K562 (cell line): ENCODE measurements around the gene CBFA2T3. TPM values are rescaled to one million over a fixed set of nuclear protein-coding genes. Genes with fewer than 3 reads are reported as not detected.
A peak's percentile ranks its signal among the peaks of the same experiment; 100 is the strongest.

Source experiments
- CHD1 ChIP-seq: fragments of 200-600 bp; sonication (generic); IDR thresholded peaks from one replicate; pipeline ENCODE4 v1.6.1; 2012; ENCODE audit warnings: mild to moderate bottlenecking, moderate library complexity, low read length, inconsistent platforms
- DIDO1 ChIP-seq: fragments of 450-650 bp; IDR thresholded peaks from 2 replicates; pipeline ENCODE4 v1.6.1; 2016; ENCODE audit warnings: low read depth, missing biosample characterization, missing genetic modification characterization
- EP300 ChIP-seq: IDR thresholded peaks from 2 replicates; pipeline ENCODE4 v1.6.1; 2012; ENCODE audit warnings: low read length, improper control_type of control experiment
- FOXA3 ChIP-seq, 2 experiments: fragments of 450-650 bp in 1 of 2; sonication (generic) in 1 of 2; formaldehyde crosslinking; IDR thresholded peaks in 1 of 2; conservative IDR thresholded peaks in 1 of 2; 2 replicates each; pipeline versions ENCODE4 v1.4.0 to v1.8.0; 2020 to 2022; ENCODE audit warnings: mild to moderate bottlenecking in 2 of 2, missing genetic modification reagents in 1 of 2
- HIVEP1 ChIP-seq: fragments of 250-450 bp; sonication (Bioruptor Pico); IDR thresholded peaks from 2 replicates; pipeline ENCODE4 v1.4.0; 2020; ENCODE audit warnings: mild to moderate bottlenecking
- POLR2AphosphoS5 ChIP-seq: IDR thresholded peaks from 2 replicates; pipeline ENCODE4 v1.6.1; 2011; ENCODE audit warnings: mild to moderate bottlenecking, low read depth, low read length, moderate library complexity; ENCODE audit not compliant: control insufficient read depth, insufficient read depth
- PRPF4 ChIP-seq: fragments of 200-400 bp; formaldehyde crosslinking; IDR thresholded peaks from one replicate; pipeline ENCODE4 v1.6.1; 2017; ENCODE audit warnings: low read length, low read depth, mild to moderate bottlenecking; ENCODE audit not compliant: insufficient read depth, poor library complexity, severe bottlenecking
- SMARCA4 ChIP-seq: fragments of 450-650 bp; IDR thresholded peaks from 2 replicates; pipeline ENCODE4 v1.6.1; 2016
- SRSF9 ChIP-seq: fragments of 200-400 bp; formaldehyde crosslinking; IDR thresholded peaks from 2 replicates; pipeline ENCODE4 v1.6.1; 2017; ENCODE audit warnings: low read depth, low read length, borderline replicate concordance
- TEAD1 ChIP-seq, 2 experiments: fragments of 450-650 bp in 1 of 2; sonication (generic) in 1 of 2; formaldehyde crosslinking; IDR thresholded peaks; 2 replicates each; pipeline versions ENCODE4 v1.4.0 to v1.8.0; 2020 to 2022; ENCODE audit warnings: mild to moderate bottlenecking in 2 of 2, missing genetic modification reagents in 1 of 2
- ZFP1 ChIP-seq: fragments of 450-650 bp; formaldehyde crosslinking; IDR thresholded peaks from 2 replicates; pipeline ENCODE4 v1.4.0; 2020; ENCODE audit warnings: mild to moderate bottlenecking, mixed read lengths
- ZNF3 ChIP-seq: fragments of 250-450 bp; sonication (Bioruptor Pico); IDR thresholded peaks from 2 replicates; pipeline ENCODE4 v1.5.0; 2021; ENCODE audit warnings: mild to moderate bottlenecking, moderate library complexity
- ZNF354B ChIP-seq: fragments of 250-450 bp; sonication (Bioruptor Pico); IDR thresholded peaks from 2 replicates; pipeline ENCODE4 v1.4.0; 2020
- ZNF717 ChIP-seq: fragments of 250-450 bp; sonication (Bioruptor Pico); IDR thresholded peaks from 2 replicates; pipeline ENCODE4 v1.5.0; 2021
- ZZZ3 ChIP-seq: fragments of 450-650 bp; IDR thresholded peaks from 2 replicates; pipeline ENCODE4 v1.6.1; 2016; ENCODE audit warnings: antibody characterized with exemption, mild to moderate bottlenecking, moderate library complexity
- polyA plus RNA-seq, 8 experiments: library from polyadenylated mRNA; depleted of rRNA in 4 of 8; stranded (reverse) in 5 of 8; unstranded in 3 of 8; fragments of >200 nt; fragmentation: Nextera tagmentation in 2 of 8; fragmentation: Illumina TruSeq in 1 of 8; extraction: Ambion mirVana in 2 of 8; extraction: Trizol in 1 of 8; gene quantifications; 2 replicates each; pipeline versions ENCODE4 v1.2.1 to v1.2.3, GENCODE V29; 2011 to 2014; ENCODE audit warnings: inconsistent platforms in 1 of 8, missing spikeins in 1 of 8
- total RNA-seq, 7 experiments: library from RNA; depleted of rRNA in 6 of 7; stranded (reverse); fragments of >200 nt in 6 of 7; fragmentation: Illumina TruSeq in 2 of 7; extraction: Trizol in 2 of 7; gene quantifications; 2 replicates each; pipeline versions ENCODE4 v1.2.1 to v1.2.3, GENCODE V29; 2011 to 2021; ENCODE audit warnings: low replicate concordance in 1 of 7
- TF ChIP-seq, protein P1 (sequence below): sonication (generic); formaldehyde crosslinking; IDR thresholded peaks from 2 replicates; pipeline ENCODE4 v1.8.1; 2023; ENCODE audit warnings: mild to moderate bottlenecking, missing genetic modification reagents
- TF ChIP-seq, protein P2 (sequence below): IDR thresholded peaks from 2 replicates; pipeline ENCODE4 v1.6.1; 2011; ENCODE audit not compliant: insufficient read length; ENCODE audit errors: extremely low read depth
- TF ChIP-seq, protein P3 (sequence below): fragments of 250-450 bp; sonication (Bioruptor Pico); IDR thresholded peaks from 2 replicates; pipeline ENCODE4 v1.4.0; 2020; ENCODE audit warnings: mild to moderate bottlenecking, moderate library complexity
- TF ChIP-seq, protein P4 (sequence below): sonication (generic); formaldehyde crosslinking; IDR thresholded peaks from 2 replicates; pipeline ENCODE4 v1.5.0; 2020; ENCODE audit warnings: missing genetic modification reagents
- TF ChIP-seq, protein P5 (sequence below): sonication (generic); formaldehyde crosslinking; IDR thresholded peaks from 2 replicates; pipeline ENCODE4 v1.8.1; 2023; ENCODE audit warnings: mild to moderate bottlenecking, missing genetic modification reagents, moderate library complexity

CBFA2T3 gene
- total and polyA plus RNA-seq, 9 of the 15 experiments (the other 6 are each of a cell fraction or from before 2014, with no cell fraction given) = 2.3 to 145 (median 6.7) TPM

DNA sequence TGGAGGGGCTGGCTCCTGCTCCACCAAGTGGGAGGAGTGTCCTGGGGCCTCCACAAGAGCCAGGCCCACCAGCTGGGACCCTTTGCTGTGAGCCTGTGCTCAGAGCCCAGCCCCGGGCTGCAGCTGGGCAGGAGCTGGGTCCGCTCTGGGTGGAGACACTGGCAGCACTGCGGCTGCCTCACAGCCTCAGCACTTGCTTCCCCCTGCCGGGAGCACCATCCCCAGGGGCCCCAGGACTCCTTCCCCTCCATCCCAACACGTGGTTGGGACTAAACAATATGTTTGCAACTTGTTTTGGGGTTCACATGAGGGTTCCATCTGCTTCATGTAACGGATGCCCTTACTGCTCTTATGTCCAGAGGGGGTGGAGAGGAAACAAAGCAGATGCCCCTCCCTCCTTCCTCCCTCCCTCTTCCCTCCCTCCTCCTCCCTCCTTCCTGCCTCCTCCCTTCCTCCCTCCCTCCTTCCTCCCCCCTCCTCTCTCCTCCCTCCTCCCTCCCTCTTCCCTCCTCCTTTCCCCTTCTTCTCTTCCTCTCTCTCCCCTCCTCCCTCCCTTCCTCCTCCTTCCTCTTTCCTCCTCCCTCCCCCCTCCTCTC, 16.3 kb upstream of the CBFA2T3 start (continued):
- no peak for TF ChIP-seq DIDO1 (tag)
- TF ChIP-seq HIVEP1 (CRISPR knock-in tag) = no peak
- TF ChIP-seq, protein P1, sequence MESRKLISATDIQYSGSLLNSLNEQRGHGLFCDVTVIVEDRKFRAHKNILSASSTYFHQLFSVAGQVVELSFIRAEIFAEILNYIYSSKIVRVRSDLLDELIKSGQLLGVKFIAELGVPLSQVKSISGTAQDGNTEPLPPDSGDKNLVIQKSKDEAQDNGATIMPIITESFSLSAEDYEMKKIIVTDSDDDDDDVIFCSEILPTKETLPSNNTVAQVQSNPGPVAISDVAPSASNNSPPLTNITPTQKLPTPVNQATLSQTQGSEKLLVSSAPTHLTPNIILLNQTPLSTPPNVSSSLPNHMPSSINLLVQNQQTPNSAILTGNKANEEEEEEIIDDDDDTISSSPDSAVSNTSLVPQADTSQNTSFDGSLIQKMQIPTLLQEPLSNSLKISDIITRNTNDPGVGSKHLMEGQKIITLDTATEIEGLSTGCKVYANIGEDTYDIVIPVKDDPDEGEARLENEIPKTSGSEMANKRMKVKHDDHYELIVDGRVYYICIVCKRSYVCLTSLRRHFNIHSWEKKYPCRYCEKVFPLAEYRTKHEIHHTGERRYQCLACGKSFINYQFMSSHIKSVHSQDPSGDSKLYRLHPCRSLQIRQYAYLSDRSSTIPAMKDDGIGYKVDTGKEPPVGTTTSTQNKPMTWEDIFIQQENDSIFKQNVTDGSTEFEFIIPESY (CRISPR knock-in tag) = no peak
- TF ChIP-seq, protein P2, sequence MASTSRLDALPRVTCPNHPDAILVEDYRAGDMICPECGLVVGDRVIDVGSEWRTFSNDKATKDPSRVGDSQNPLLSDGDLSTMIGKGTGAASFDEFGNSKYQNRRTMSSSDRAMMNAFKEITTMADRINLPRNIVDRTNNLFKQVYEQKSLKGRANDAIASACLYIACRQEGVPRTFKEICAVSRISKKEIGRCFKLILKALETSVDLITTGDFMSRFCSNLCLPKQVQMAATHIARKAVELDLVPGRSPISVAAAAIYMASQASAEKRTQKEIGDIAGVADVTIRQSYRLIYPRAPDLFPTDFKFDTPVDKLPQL = no peak
- TF ChIP-seq EP300 = peak; percentile 49; the same call in 1 of the 2 replicates
- no peak for TF ChIP-seq ZFP1 (CRISPR knock-in tag)
- TF ChIP-seq, protein P3, sequence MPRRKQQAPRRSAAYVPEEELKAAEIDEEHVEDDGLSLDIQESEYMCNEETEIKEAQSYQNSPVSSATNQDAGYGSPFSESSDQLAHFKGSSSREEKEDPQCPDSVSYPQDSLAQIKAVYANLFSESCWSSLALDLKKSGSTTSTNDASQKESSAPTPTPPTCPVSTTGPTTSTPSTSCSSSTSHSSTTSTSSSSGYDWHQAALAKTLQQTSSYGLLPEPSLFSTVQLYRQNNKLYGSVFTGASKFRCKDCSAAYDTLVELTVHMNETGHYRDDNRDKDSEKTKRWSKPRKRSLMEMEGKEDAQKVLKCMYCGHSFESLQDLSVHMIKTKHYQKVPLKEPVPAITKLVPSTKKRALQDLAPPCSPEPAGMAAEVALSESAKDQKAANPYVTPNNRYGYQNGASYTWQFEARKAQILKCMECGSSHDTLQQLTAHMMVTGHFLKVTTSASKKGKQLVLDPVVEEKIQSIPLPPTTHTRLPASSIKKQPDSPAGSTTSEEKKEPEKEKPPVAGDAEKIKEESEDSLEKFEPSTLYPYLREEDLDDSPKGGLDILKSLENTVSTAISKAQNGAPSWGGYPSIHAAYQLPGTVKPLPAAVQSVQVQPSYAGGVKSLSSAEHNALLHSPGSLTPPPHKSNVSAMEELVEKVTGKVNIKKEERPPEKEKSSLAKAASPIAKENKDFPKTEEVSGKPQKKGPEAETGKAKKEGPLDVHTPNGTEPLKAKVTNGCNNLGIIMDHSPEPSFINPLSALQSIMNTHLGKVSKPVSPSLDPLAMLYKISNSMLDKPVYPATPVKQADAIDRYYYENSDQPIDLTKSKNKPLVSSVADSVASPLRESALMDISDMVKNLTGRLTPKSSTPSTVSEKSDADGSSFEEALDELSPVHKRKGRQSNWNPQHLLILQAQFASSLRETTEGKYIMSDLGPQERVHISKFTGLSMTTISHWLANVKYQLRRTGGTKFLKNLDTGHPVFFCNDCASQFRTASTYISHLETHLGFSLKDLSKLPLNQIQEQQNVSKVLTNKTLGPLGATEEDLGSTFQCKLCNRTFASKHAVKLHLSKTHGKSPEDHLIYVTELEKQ (CRISPR knock-in tag) = no peak
- TF ChIP-seq ZNF3 (CRISPR knock-in tag) = no peak
- no peak for TF ChIP-seq ZNF717 (CRISPR knock-in tag)
- TF ChIP-seq, protein P4, sequence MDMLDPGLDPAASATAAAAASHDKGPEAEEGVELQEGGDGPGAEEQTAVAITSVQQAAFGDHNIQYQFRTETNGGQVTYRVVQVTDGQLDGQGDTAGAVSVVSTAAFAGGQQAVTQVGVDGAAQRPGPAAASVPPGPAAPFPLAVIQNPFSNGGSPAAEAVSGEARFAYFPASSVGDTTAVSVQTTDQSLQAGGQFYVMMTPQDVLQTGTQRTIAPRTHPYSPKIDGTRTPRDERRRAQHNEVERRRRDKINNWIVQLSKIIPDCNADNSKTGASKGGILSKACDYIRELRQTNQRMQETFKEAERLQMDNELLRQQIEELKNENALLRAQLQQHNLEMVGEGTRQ (CRISPR knock-in tag) = no peak
- TF ChIP-seq SRSF9 = no peak
- no peak for TF ChIP-seq CHD1
- no peak for TF ChIP-seq SMARCA4
- TF ChIP-seq FOXA3 (CRISPR knock-in tag; conservative IDR thresholded peaks at IDR 0.05 in 1 of 2, IDR thresholded peaks at IDR 0.05 in 1 of 2) = no peak
- TF ChIP-seq, protein P5, sequence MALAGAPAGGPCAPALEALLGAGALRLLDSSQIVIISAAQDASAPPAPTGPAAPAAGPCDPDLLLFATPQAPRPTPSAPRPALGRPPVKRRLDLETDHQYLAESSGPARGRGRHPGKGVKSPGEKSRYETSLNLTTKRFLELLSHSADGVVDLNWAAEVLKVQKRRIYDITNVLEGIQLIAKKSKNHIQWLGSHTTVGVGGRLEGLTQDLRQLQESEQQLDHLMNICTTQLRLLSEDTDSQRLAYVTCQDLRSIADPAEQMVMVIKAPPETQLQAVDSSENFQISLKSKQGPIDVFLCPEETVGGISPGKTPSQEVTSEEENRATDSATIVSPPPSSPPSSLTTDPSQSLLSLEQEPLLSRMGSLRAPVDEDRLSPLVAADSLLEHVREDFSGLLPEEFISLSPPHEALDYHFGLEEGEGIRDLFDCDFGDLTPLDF (CRISPR knock-in tag) = no peak
- TF ChIP-seq POLR2AphosphoS5 = no peak
- no peak for TF ChIP-seq TEAD1 (CRISPR knock-in tag; IDR thresholded peaks at IDR 0.05)
- no peak for TF ChIP-seq PRPF4
- TF ChIP-seq ZNF354B = no peak
- no peak for TF ChIP-seq ZZZ3
